ENCODE measurements around the gene SLC33A1. TPM values are rescaled to one million over a fixed set of nuclear protein-coding genes. Genes with fewer than 3 reads are reported as not detected.

Gene SLC33A1
- total RNA-seq, 1 donor from 2014 or later: 15.6 TPM

GRCh38 chr3:155778462-155778861 lies 75.8 kb downstream of the SLC33A1 start:
- H3K36me3 ChIP-seq: peaks cover 3 to 15% of the 10 kb centered on the region in 2 donors
- H3K27me3 ChIP-seq: no peaks in the 10 kb centered on the region
- intact Hi-C loops (cut with DNase I): no loop called here
- DNase-seq (ENCODE audit: low spot score in 2 of 2): no peak
- H3K4me1 ChIP-seq: no peaks in the 10 kb centered on the region
- no peak overlapping the region for H3K27ac ChIP-seq
- H3K9me3 ChIP-seq: peaks cover 11 to 13% of the 10 kb centered on the region in 2 donors
- H3K4me3 ChIP-seq: no peak overlapping the region
- TF ChIP-seq CTCF (IDR thresholded peaks at IDR 0.05): no peak

- H3K9me3 ChIP-seq: no peaks in the 10 kb centered on the region
- peaks cover 2 to 3% of the 10 kb centered on the region in 2 donors for H3K4me1 ChIP-seq
- no peak for DNase-seq (ENCODE audit: low spot score in 2 of 2)
- TF ChIP-seq CTCF (IDR thresholded peaks at IDR 0.05): no peak
- peaks cover 0 to 5% of the 10 kb centered on the region in 2 donors for H3K36me3 ChIP-seq
- intact Hi-C loops (cut with DNase I): no loop called here
- H3K27me3 ChIP-seq: no peaks in the 10 kb centered on the region
- H3K27ac ChIP-seq: peak overlapping the region in 1 of 2 donors; percentile 16
- no peak overlapping the region for H3K4me3 ChIP-seq
Observed at GRCh38 chr3:155772801-155773200, 81.4 kb downstream of the SLC33A1 start.

- Histone ChIP-seq H3K4me1 (peaks cover 2 to 3% of the 10 kb centered on the region in 2 donors), H3K27me3 (no peaks in the 10 kb centered on the region), H3K4me3 (no peak overlapping the region), H3K9me3 (no peaks in the 10 kb centered on the region), H3K27ac (no peak overlapping the region), H3K36me3 (peaks cover 0 to 5% of the 10 kb centered on the region in 2 donors)
- TF ChIP-seq CTCF (IDR thresholded peaks at IDR 0.05): no peak
- intact Hi-C loops (cut with DNase I): no loop called here
- DNase-seq (ENCODE audit: low spot score in 2 of 2): no peak
Observed at GRCh38 chr3:155771126-155771525, 83.1 kb downstream of the SLC33A1 start.

Other genes with a start within 250 kb of the SLC33A1 start
- not detected for gene PLCH1, start 109.4 kb downstream of the SLC33A1 start, total RNA-seq
- not detected for gene C3orf33, start 48.1 kb downstream of the SLC33A1 start, total RNA-seq
- gene GMPS, start 16.2 kb upstream of the SLC33A1 start, total RNA-seq: 17.8 TPM

All from ascending aorta (tissue), 2 donors.